22Rv1 (cell line): ENCODE measurements around the gene MTF2.

Experiments used
- CTCF ChIP-seq: fragments of 450-650 bp; IDR thresholded peaks from 2 replicates; pipeline ENCODE4 v1.5.1; 2017; ENCODE audit warnings: mild to moderate bottlenecking
- ZFX ChIP-seq: fragments of 450-650 bp; IDR thresholded peaks from 2 replicates; pipeline ENCODE4 v1.6.1; 2017; ENCODE audit warnings: antibody characterized with exemption, borderline replicate concordance

- TF ChIP-seq CTCF (no peak), ZFX (no peak)
Observed at GRCh38 chr1:93123201-93123783, 44.2 kb downstream of the MTF2 start.
